ENCODE results near the gene ZNF549. TPM values are rescaled to one million over a fixed set of nuclear protein-coding genes. Genes with fewer than 3 reads are reported as not detected.

The ZNF549 gene
- total and polyA plus RNA-seq, 2 donors (not counting 1 experiment from before 2014, with no cell fraction given), result 5.4 to 23.0 TPM

- Mint-ChIP-seq H3K4me3 (peak overlapping the region; percentile 94), H3K9me3 (ENCODE audit: insufficient read depth) (peaks cover 4% of the 10 kb centered on the region), H3K27me3 (peaks cover 10% of the 10 kb centered on the region), H3K27ac (peak overlapping the region; percentile 42), H3K4me1 (peaks cover 30% of the 10 kb centered on the region)
- H3K79me2 ChIP-seq (ENCODE audit: control insufficient read depth, insufficient read depth, low read length), result peaks cover 43% of the 10 kb centered on the region
- H3K4me2 ChIP-seq (replicated peaks; ENCODE audit: low read depth, low read length, poor library complexity, severe bottlenecking), result peak overlapping the region; percentile 92
- 59% methylated on average over 6 of the region's 6 CpGs for WGBS (ENCODE audit: insufficient coverage)
- H2AFZ ChIP-seq (ENCODE audit: insufficient read depth, low read depth, low read length, poor library complexity, severe bottlenecking), result peak overlapping the region; percentile 99
- peaks cover 0 to 4% (median 2%) of the 10 kb centered on the region in 4 experiments for H3K27me3 ChIP-seq (replicated peaks in 1 of 4; ENCODE audit: control extremely low read depth in 1 of 4, control insufficient read depth in 3 of 4, insufficient read depth in 4 of 4, low read length in 3 of 4)
- H3K9ac ChIP-seq (ENCODE audit: low read length), result peak overlapping the region; percentile 94
- DNase-seq (no peak), ATAC-seq (ENCODE audit: low read depth) (no peak)
- CTCF ChIA-PET, result interaction anchor here (1.1 kb wide), 1 partner anchor 74 kb away, joined by 3 read pairs; the partner anchor contains the start of gene ZNF211
- peak overlapping the region in 3 of 5 experiments; percentile 92 to 98 (median 96) for H3K4me3 ChIP-seq (ENCODE audit: control extremely low read depth in 1 of 5, extremely low read depth in 1 of 5, insufficient read depth in 1 of 5, low read depth in 2 of 5, low read length in 4 of 5)
- H3K9me3 ChIP-seq (ENCODE audit: control extremely low read depth in 1 of 3, control insufficient read depth in 2 of 3, insufficient read depth in 1 of 3, low read length in 2 of 3), result peaks cover 8 to 22% (median 15%) of the 10 kb centered on the region in 3 donors
- intact Hi-C loops (cut with micrococcal nuclease), result loop anchor here (2.0 kb wide), 1 partner anchor 74 kb away; the partner anchor contains the start of gene ZNF211
- peaks cover 19 to 21% of the 10 kb centered on the region in 2 donors for H3K4me1 ChIP-seq (ENCODE audit: control insufficient read depth in 2 of 2, insufficient read depth in 2 of 2, low read length in 2 of 2)
- no peak overlapping the region for H3K27ac ChIP-seq (ENCODE audit: low read length in 2 of 2)
- H3K36me3 ChIP-seq (replicated peaks in 1 of 2; ENCODE audit: control extremely low read depth in 1 of 2, control insufficient read depth in 1 of 2, extremely low read depth in 1 of 2, insufficient read depth in 2 of 2, low read length in 1 of 2), result peaks cover 4 to 18% of the 10 kb centered on the region in 2 experiments
- POLR2A ChIA-PET, result no interaction called here
- H4K20me1 ChIP-seq (ENCODE audit: control insufficient read depth, insufficient read depth, low read length, poor library complexity, severe bottlenecking), result peaks cover 5% of the 10 kb centered on the region
- no peak for TF ChIP-seq EZH2 (IDR thresholded peaks at IDR 0.05; ENCODE audit: borderline replicate concordance, insufficient read depth, low read depth, low read length, poor library complexity, severe bottlenecking)
- no peak for TF ChIP-seq CTCF (IDR thresholded peaks at IDR 0.05)
These were observed 31.4 kb downstream of the ZNF549 start for GRCh38 chr19:57558525-57558924.

- H3K4me3 Mint-ChIP-seq, result peak overlapping the region; percentile 94
- 1% methylated on average over 15 of the region's 22 CpGs for WGBS (ENCODE audit: insufficient coverage)
- peaks cover 4 to 16% of the 10 kb centered on the region in 2 experiments for H3K36me3 ChIP-seq (replicated peaks in 1 of 2; ENCODE audit: control extremely low read depth in 1 of 2, control insufficient read depth in 1 of 2, extremely low read depth in 1 of 2, insufficient read depth in 2 of 2, low read length in 1 of 2)
- peak; percentile 21 for DNase-seq
- ChIA-PET CTCF (interaction anchor here (1.1 kb wide), 1 partner anchor 74 kb away, joined by 3 read pairs; the partner anchor contains the start of gene ZNF211), POLR2A (interaction anchor here (0.6 kb wide), 1 partner anchor 536 kb away, joined by 4 read pairs; no protein-coding TSS in a partner anchor)
- intact Hi-C loops (cut with micrococcal nuclease), result loop anchor here (1.0 to 2.0 kb wide), 4 partner anchors 20 to 74 kb away; partner anchors contain the start of genes ZNF211, ZNF419 and ZNF549
- peak overlapping the region; percentile 99 for H2AFZ ChIP-seq (ENCODE audit: insufficient read depth, low read depth, low read length, poor library complexity, severe bottlenecking)
- H3K27ac ChIP-seq (ENCODE audit: low read length in 2 of 2), result peak overlapping the region in 1 of 2 donors; percentile 69
- H3K4me1 ChIP-seq (ENCODE audit: control insufficient read depth in 2 of 2, insufficient read depth in 2 of 2, low read length in 2 of 2), result peaks cover 19 to 21% of the 10 kb centered on the region in 2 donors
- H3K4me3 ChIP-seq (ENCODE audit: control extremely low read depth in 1 of 5, extremely low read depth in 1 of 5, insufficient read depth in 1 of 5, low read depth in 2 of 5, low read length in 4 of 5), result peak overlapping the region; percentile 64 to 98 (median 92)
- H3K79me2 ChIP-seq (ENCODE audit: control insufficient read depth, insufficient read depth, low read length), result peaks cover 38% of the 10 kb centered on the region
- peak overlapping the region; percentile 92 for H3K4me2 ChIP-seq (replicated peaks; ENCODE audit: low read depth, low read length, poor library complexity, severe bottlenecking)
- no peak for TF ChIP-seq CTCF (IDR thresholded peaks at IDR 0.05)
- peaks cover 5% of the 10 kb centered on the region for H4K20me1 ChIP-seq (ENCODE audit: control insufficient read depth, insufficient read depth, low read length, poor library complexity, severe bottlenecking)
- peak overlapping the region; percentile 77 for H3K27ac Mint-ChIP-seq
- peaks cover 9 to 20% (median 17%) of the 10 kb centered on the region in 3 donors for H3K9me3 ChIP-seq (ENCODE audit: control extremely low read depth in 1 of 3, control insufficient read depth in 2 of 3, insufficient read depth in 1 of 3, low read length in 2 of 3)
- no peak for ATAC-seq (ENCODE audit: low read depth)
- H3K9ac ChIP-seq (ENCODE audit: low read length), result peak overlapping the region; percentile 94
- H3K27me3 ChIP-seq (replicated peaks in 1 of 4; ENCODE audit: control extremely low read depth in 1 of 4, control insufficient read depth in 3 of 4, insufficient read depth in 4 of 4, low read length in 3 of 4), result peaks cover 0 to 4% (median 2%) of the 10 kb centered on the region in 4 experiments
- H3K9me3 Mint-ChIP-seq (ENCODE audit: insufficient read depth), result peaks cover 7% of the 10 kb centered on the region
- H3K4me1 Mint-ChIP-seq, result peaks cover 30% of the 10 kb centered on the region
- peaks cover 13% of the 10 kb centered on the region for H3K27me3 Mint-ChIP-seq
These were observed 31.9 kb downstream of the ZNF549 start for GRCh38 chr19:57559008-57559403.
